B cell (primary cell): ENCODE data around the gene NVL. TPM values are rescaled to one million over a fixed set of nuclear protein-coding genes. Genes with fewer than 3 reads are reported as not detected.

Experiments used
- ATAC-seq: fragments of 200-7000 bp; cut with Tn5 transposase; one replicate; pipeline ENCODE4 v1.10.0; 2021; ENCODE audit warnings: low read depth, mild to moderate bottlenecking, moderate number of reproducible peaks, moderate library complexity
- CTCF ChIA-PET: fragments of 350-600 bp; sonication (Branson Sonifier 250); formaldehyde crosslinking; loops from one replicate; lab custom pipeline; 2021; ENCODE audit warnings: antibody characterized with exemption, inconsistent platforms; lab: Charles Lee
- POLR2A ChIA-PET: fragments of 350-600 bp; sonication (Branson Sonifier 250); formaldehyde crosslinking; loops from one replicate; lab custom pipeline; 2021; ENCODE audit warnings: antibody characterized with exemption; lab: Charles Lee
- DNase-seq: peaks from one replicate; pipeline ENCODE4 v3.0.0; 2013
- H2AFZ ChIP-seq: 2 replicates; pipeline ENCODE4 v1.6.1; 2012; ENCODE audit warnings: mild to moderate bottlenecking, low read depth, low read length; ENCODE audit not compliant: insufficient read depth, poor library complexity, severe bottlenecking
- H3K27ac ChIP-seq, 2 donors: 1 replicate in 1 of 2; 2 replicates in 1 of 2; pipeline ENCODE4 v1.5.1; 2012 to 2013; ENCODE audit warnings: low read length in 2 of 2, mild to moderate bottlenecking in 2 of 2, moderate library complexity in 1 of 2
- H3K27me3 ChIP-seq, 4 experiments: fragments of 200-600 bp in 1 of 4; sonication (generic) in 1 of 4; replicated peaks in 1 of 4; 1 replicate in 2 of 4; 2 replicates in 2 of 4; pipeline versions ENCODE4 v1.6.1 to v1.7.0; 2013 to 2016; ENCODE audit warnings: low read length in 3 of 4, mild to moderate bottlenecking in 2 of 4, mixed read lengths in 1 of 4, moderate library complexity in 1 of 4; ENCODE audit not compliant: insufficient read depth in 4 of 4, control insufficient read depth in 3 of 4; ENCODE audit errors: control extremely low read depth in 1 of 4
- H3K36me3 ChIP-seq, 2 experiments: replicated peaks in 1 of 2; 1 replicate in 1 of 2; 2 replicates in 1 of 2; pipeline versions ENCODE4 v1.6.1 to v1.7.1; 2013; ENCODE audit warnings: low read length in 1 of 2; ENCODE audit not compliant: insufficient read depth in 2 of 2, control insufficient read depth in 1 of 2; ENCODE audit errors: control extremely low read depth in 1 of 2, extremely low read depth in 1 of 2
- H3K4me1 ChIP-seq, 2 donors: fragments of 200-600 bp in 1 of 2; sonication (generic) in 1 of 2; 1 replicate in 1 of 2; 2 replicates in 1 of 2; pipeline versions ENCODE4 v1.5.1 to v1.6.1; 2013 to 2017; ENCODE audit warnings: low read length in 2 of 2; ENCODE audit not compliant: control insufficient read depth in 2 of 2, insufficient read depth in 2 of 2
- H3K4me2 ChIP-seq: replicated peaks from 2 replicates; pipeline ENCODE3; 2012; ENCODE audit warnings: mild to moderate bottlenecking, low read depth, low read length; ENCODE audit not compliant: poor library complexity, severe bottlenecking
- H3K4me3 ChIP-seq, 5 experiments: fragments of 200-600 bp in 1 of 5; sonication (generic) in 1 of 5; 1 replicate in 3 of 5; 2 replicates in 2 of 5; pipeline versions ENCODE4 v1.5.1 to v1.7.0; 2011 to 2016; ENCODE audit warnings: low read length in 4 of 5, mild to moderate bottlenecking in 4 of 5, low read depth in 2 of 5, control low read depth in 1 of 5, moderate library complexity in 1 of 5; ENCODE audit not compliant: insufficient read depth in 1 of 5; ENCODE audit errors: control extremely low read depth in 1 of 5, extremely low read depth in 1 of 5
- H3K79me2 ChIP-seq: fragments of 200-600 bp; sonication (generic); one replicate; pipeline ENCODE4 v1.6.0; 2016; ENCODE audit warnings: low read length; ENCODE audit not compliant: control insufficient read depth, insufficient read depth
- H3K9ac ChIP-seq: fragments of 200-600 bp; sonication (generic); 2 replicates; pipeline ENCODE4 v1.6.1; 2017; ENCODE audit warnings: mild to moderate bottlenecking, low read length, moderate library complexity
- H3K9me3 ChIP-seq, 3 donors: one replicate each; pipeline versions ENCODE4 v1.6.1 to v1.7.1; 2013; ENCODE audit warnings: low read length in 2 of 3; ENCODE audit not compliant: control insufficient read depth in 2 of 3, insufficient read depth in 1 of 3; ENCODE audit errors: control extremely low read depth in 1 of 3
- H4K20me1 ChIP-seq: 2 replicates; pipeline ENCODE4 v1.6.0; 2012; ENCODE audit warnings: mild to moderate bottlenecking, low read length; ENCODE audit not compliant: insufficient read depth, control insufficient read depth, poor library complexity, severe bottlenecking
- H3K27ac Mint-ChIP-seq: one replicate; pipeline ENCODE4 v1.8.0; 2021; ENCODE audit warnings: mixed read lengths
- H3K27me3 Mint-ChIP-seq: one replicate; pipeline ENCODE4 v1.8.0; 2021; ENCODE audit warnings: mixed read lengths
- H3K4me1 Mint-ChIP-seq: one replicate; pipeline ENCODE4 v1.8.0; 2021; ENCODE audit warnings: mixed read lengths
- H3K4me3 Mint-ChIP-seq: one replicate; pipeline ENCODE4 v1.8.0; 2021; ENCODE audit warnings: mixed read lengths
- H3K9me3 Mint-ChIP-seq: one replicate; pipeline ENCODE4 v1.8.0; 2022; ENCODE audit warnings: mixed read lengths; ENCODE audit not compliant: insufficient read depth
- EZH2 ChIP-seq: IDR thresholded peaks from 2 replicates; pipeline ENCODE4 v1.6.1; 2012; ENCODE audit warnings: borderline replicate concordance, low read depth, mild to moderate bottlenecking, moderate library complexity, low read length; ENCODE audit not compliant: insufficient read depth, poor library complexity, severe bottlenecking
- WGBS: methylation state at CpG from one replicate; pipeline ENCODE4 v1.1.5; 2013; ENCODE audit warnings: missing lambda C conversion rate; ENCODE audit not compliant: insufficient coverage; 5-methylcytosine and 5-hydroxymethylcytosine counted together
- intact Hi-C: fragments of 100-400 bp; cut with micrococcal nuclease; formaldehyde crosslinking; loops from one replicate; pipeline ENCODE4 v1.10.0; 2022
- polyA minus RNA-seq: library from RNA; depleted of rRNA, polyadenylated mRNA; stranded (reverse); fragments of >200 nt; gene quantifications from 2 replicates; pipeline ENCODE4 v1.2.3, GENCODE V29; 2012
- polyA plus RNA-seq: library from polyadenylated mRNA; depleted of rRNA; stranded (reverse); fragments of >200 nt; gene quantifications from 2 replicates; pipeline ENCODE4 v1.2.3, GENCODE V29; 2012
- total RNA-seq, 2 donors: library from RNA; stranded (reverse); fragments of 120-200 nt in 1 of 2; gene quantifications; 1 replicate in 1 of 2; 2 replicates in 1 of 2; pipeline versions ENCODE4 v1.2.3 to v1.2.4, GENCODE V29; 2013 to 2022
- TF ChIP-seq, protein P1 (sequence below): fragments of 200-600 bp; IDR thresholded peaks from one replicate; pipeline ENCODE4 v1.8.0; 2022; ENCODE audit warnings: antibody characterized with exemption, mild to moderate bottlenecking

NVL gene
- total RNA-seq = 45.5 and 47.8 TPM in 2 replicates
- total RNA-seq (2013) = 31.8 TPM
- 28.1 and 52.3 TPM in 2 replicates for polyA plus RNA-seq
- polyA minus RNA-seq = 15.1 and 19.0 TPM in 2 replicates

DNA sequence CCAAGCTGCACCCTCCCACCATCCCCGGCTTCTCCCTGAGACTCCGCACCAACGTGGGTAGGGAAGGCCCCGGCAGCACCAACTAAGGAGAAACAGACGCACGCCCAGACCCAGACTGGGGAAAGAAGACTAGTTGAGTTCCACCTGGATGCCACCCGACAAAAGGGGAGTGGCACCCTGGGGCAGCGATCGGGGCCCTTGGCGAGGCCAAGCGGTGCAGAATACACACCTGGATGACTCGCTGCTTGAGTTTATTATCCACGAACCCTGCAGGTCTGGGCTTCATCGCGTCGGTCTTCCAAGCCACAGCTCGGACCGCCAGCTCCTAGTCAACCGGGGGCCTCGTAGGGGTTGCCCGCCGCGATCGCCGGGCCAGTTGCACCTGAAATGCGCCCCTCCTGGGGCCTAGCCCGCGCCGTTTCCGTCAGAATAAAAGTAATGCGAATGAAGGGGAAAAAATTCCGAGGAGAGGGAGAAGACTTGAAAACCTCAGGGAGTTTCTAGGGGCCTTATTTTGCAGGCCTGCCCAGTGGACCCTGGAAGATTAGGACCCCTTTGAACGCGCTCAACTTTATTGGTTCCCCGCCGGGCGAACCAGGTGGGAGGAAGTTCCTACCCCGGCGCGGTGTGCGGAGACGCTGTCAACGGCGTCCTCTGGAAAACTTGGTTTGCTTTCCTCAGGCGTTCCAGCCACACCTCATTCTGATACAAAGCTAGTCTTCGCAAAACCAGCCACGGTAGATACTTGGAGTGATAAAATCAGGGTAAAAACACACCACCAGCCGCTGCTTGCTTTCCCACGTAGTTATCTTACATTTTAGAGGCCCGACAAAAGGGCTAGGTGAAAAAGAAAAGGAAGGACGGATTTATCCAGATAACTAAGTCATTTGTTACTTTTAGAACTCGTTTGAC, at the start of gene NVL:
Gene NVL, minus strand, starts transcription at position 331 of the 912 bp plus-strand sequence. Its CDS starts 45 bp downstream, at position 286.
- no peaks in the 10 kb centered on the region for H4K20me1 ChIP-seq
- ATAC-seq = peak; percentile 86
- intact Hi-C loops = loop anchor here (1.0 to 10.0 kb wide), 6 partner anchors 26 to 485 kb away; partner anchors contain the start of genes CNIH4, DEGS1, FBXO28 and TP53BP2
- H3K4me1 ChIP-seq = peaks cover 11 to 25% of the 10 kb centered on the region in 2 donors
- Mint-ChIP-seq H3K4me1 (peaks cover 46% of the 10 kb centered on the region), H3K27ac (peak within 1 kb of the TSS; percentile 100), H3K4me3 (peak within 1 kb of the TSS; percentile 99), H3K27me3 (no peaks in the 10 kb centered on the region), H3K9me3 (no peaks in the 10 kb centered on the region)
- H2AFZ ChIP-seq = peak within 1 kb of the TSS; percentile 91
- H3K4me2 ChIP-seq = peak within 1 kb of the TSS; percentile 85
- POLR2A ChIA-PET = interaction anchor here (0.6 to 1.0 kb wide), 5 partner anchors 40 to 519 kb away, joined by 3 to 9 read pairs (median 4); partner anchors contain the start of gene DEGS1
- H3K79me2 ChIP-seq = peaks cover 49% of the 10 kb centered on the region
- peak; percentile 92 for DNase-seq
- no peaks in the 10 kb centered on the region for H3K27me3 ChIP-seq
- no peak for TF ChIP-seq EZH2
- TF ChIP-seq, protein P1, sequence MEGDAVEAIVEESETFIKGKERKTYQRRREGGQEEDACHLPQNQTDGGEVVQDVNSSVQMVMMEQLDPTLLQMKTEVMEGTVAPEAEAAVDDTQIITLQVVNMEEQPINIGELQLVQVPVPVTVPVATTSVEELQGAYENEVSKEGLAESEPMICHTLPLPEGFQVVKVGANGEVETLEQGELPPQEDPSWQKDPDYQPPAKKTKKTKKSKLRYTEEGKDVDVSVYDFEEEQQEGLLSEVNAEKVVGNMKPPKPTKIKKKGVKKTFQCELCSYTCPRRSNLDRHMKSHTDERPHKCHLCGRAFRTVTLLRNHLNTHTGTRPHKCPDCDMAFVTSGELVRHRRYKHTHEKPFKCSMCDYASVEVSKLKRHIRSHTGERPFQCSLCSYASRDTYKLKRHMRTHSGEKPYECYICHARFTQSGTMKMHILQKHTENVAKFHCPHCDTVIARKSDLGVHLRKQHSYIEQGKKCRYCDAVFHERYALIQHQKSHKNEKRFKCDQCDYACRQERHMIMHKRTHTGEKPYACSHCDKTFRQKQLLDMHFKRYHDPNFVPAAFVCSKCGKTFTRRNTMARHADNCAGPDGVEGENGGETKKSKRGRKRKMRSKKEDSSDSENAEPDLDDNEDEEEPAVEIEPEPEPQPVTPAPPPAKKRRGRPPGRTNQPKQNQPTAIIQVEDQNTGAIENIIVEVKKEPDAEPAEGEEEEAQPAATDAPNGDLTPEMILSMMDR = no peak
- H3K9me3 ChIP-seq = no peaks in the 10 kb centered on the region
- under 1% methylated on average over 40 of the region's 52 CpGs for WGBS
- peak within 1 kb of the TSS; percentile 94 to 95 for H3K27ac ChIP-seq
- peak within 1 kb of the TSS; percentile 80 for H3K9ac ChIP-seq
- H3K36me3 ChIP-seq = no peaks in the 10 kb centered on the region
- CTCF ChIA-PET = interaction anchor here (0.5 to 4.6 kb wide), 6 partner anchors 15 to 279 kb away, joined by 3 to 45 read pairs (median 4); no protein-coding TSS in a partner anchor
- H3K4me3 ChIP-seq = peak within 1 kb of the TSS; percentile 61 to 88 (median 81)
